ENCODE results near the gene WFIKKN2.
A peak's percentile ranks its signal among the peaks of the same experiment; 100 is the strongest.

The WFIKKN2 gene

GRCh38 chr17:50808413-50808812 is 27.0 kb upstream of the WFIKKN2 start:
- no peak for DNase-seq (ENCODE audit: low read depth in 2 of 2)

DNA sequence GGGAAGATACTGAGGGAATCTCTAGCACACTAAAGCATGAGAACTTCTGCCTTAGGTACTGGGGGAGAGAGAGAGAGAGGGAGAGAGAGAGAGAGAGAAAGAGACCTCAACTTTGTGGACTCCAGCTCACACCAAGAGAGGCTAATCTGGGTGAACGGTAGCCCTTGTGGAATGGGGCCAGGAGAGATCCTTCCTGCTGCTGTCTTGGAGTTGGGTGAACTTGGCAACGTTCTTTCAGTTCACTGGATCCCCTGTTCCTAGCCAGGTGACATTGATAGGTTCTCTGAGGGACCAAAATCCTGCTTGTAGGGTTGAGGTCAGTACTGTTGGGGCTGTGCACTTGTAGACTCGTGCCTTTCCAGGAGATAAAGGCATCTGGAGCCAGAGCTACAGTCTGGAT is 26.5 kb upstream of the WFIKKN2 start:
- no peak for DNase-seq (ENCODE audit: low read depth in 2 of 2)

GRCh38 chr17:50813583-50813982 is 21.8 kb upstream of the WFIKKN2 start:
- no peak for DNase-seq (ENCODE audit: low read depth in 2 of 2)

DNA sequence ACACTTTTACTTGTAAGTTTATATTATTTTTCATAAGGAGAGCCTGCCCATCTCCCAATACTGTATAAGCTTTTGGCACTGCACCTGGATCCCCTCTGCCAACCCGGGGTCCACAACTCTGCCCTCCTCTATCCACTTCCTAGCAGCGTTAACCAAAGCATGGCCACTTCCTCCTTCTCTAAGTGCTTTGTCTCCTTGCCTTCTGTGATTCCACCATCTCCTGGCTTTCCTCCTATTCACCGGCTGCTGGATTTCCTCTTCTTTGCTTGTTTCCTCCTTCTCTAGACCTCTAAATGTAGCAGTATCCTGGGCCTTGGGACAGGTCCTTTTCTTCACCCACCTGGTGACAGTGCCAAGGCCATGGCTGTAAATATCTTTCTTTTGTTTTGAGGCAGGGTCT is 20.0 kb upstream of the WFIKKN2 start:
- no peak for DNase-seq (ENCODE audit: low read depth in 2 of 2)

- no peak for DNase-seq (ENCODE audit: low read depth in 2 of 2)
These were observed 19.1 kb upstream of the WFIKKN2 start for GRCh38 chr17:50816271-50816670.

GRCh38 chr17:50816771-50817751 is 18.3 kb upstream of the WFIKKN2 start:
- peak; percentile 15 to 55 for DNase-seq (ENCODE audit: low read depth in 2 of 2)

DNA sequence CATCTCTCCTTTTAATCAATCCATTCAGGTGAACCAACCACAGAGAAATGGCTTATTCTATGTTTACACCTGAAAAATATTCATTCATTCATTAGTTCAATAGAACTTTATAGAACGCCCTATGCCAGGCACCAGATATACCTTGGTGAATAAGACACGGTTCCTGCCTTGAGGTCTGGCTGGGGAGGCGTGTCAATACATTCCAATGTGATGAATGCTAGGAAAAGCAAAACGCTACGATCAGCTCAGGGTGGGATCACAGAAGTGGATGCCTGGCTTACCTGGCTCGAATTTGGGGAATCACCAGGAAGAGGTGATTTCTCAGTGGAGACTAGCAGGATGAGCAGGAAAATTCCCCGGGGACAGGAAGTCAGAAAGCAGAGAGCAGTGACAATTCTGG is 17.5 kb upstream of the WFIKKN2 start:
- DNase-seq (ENCODE audit: low read depth in 2 of 2), result no peak

DNA sequence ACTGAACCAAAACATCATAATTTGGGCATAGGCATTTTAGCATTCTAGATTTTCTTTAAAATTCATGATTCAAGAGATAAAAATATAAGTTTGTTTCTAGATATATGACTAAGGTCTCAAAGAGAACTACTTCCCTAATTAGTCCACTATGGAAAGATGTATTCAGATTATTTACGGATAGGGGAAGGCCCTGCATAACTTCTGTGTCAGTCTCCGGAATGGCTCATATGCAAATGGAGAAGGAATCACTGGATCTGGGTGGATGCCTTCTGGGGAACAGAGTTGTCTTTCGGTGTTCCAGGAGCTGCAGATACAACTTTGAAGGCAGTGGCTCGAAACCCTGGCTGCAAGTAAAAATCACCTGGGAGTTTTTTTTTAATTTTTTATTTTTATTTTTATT is 17.1 kb upstream of the WFIKKN2 start:
- no peak for DNase-seq (ENCODE audit: low read depth in 2 of 2)

DNA sequence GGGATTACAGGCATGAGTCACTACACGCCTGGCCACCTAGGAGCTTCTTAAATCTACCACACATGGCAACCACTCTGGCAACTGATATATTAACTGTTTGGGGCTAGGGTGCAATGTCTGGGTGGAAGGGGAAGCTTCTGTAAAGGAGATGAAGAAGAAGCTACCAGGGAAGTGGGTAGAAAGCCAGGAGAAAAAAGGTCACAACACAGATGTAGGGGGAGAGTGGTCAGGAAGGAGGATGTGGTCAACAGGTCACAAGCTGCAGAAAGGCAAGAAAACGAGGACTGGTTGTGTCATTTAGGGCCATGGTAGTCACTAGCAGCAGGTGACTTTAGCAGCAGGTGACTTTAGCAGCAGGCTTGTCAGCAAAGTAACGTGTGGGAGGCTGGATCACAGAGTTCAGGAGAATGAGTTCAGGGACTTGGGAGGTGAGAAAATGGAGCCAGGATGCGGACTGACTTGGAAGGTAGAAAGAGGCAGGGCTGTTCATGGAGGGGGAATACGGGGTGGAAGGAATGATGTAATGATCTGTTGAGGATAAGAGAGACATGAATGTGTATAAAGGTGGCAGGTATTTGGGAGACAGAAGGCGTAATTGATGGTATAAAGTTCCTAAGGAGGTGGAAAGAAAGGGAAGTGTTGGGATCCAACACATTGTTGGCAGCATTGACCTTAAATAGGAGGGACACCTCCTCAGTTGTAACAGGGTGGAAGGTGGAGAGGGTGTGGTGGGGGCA is 16.3 kb upstream of the WFIKKN2 start:
- DNase-seq (ENCODE audit: low read depth in 2 of 2), result no peak

DNA sequence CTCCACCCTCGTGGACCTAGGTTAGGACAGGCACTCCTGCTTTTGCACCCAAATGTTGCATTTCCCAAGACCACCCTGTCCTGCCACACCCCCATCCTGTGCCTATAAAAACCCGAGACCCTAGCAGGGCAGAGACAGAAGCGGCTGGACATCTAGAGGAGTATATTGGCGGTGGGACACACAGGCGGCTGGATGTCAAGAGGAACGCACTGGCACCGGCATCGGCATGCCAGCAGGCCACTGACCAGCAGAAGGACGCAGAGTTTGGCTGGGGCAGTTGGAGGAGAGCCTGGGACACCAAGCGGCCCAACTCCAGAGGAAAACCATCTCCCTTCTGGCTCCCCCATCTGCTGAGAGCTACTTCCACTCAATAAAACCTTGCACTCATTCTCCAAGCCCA is 14.7 kb upstream of the WFIKKN2 start:
- no peak for DNase-seq (ENCODE audit: low read depth in 2 of 2)

DNA sequence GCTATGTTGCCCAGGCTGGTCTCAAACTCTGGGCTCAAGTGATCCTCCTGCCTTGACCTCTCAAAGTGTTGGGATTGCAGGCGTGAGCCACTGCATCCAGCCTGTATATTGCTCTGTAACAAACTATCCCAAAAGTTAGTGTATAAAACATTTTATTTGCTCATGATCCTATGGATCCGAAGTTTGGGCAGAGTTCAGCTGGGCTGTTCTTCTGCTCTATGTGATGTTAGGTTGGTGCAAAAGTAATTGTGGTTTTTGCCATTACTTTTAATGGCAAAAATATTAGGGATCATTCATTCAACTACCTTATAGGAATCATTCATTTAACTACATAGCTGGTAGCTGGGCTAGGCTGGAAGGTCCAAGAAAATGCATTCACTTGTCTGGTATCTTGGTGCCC is 12.8 kb upstream of the WFIKKN2 start:
- no peak for DNase-seq (ENCODE audit: low read depth in 2 of 2)

DNA sequence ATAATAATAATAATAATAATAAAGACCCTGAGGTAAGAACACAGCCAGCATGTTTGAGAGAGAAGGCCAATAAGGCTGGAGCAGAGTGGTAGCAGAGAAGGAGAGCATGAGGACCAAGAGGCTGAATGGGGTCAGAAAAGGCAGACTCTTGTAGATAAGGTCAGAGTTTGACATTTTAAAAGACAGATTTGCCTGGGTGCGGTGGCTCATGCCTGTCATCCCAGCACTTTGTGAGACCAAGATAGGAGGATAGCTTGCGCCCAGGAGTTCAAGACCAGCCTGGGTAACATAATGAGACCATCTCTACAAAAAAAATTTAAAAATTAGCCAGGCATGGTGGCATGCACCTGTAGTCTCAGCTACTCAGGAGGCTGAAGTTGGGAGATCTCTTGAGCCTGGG is 11.0 kb upstream of the WFIKKN2 start:
- DNase-seq (ENCODE audit: low read depth in 2 of 2), result no peak

- DNase-seq (ENCODE audit: low read depth in 2 of 2), result no peak
These were observed 10.2 kb upstream of the WFIKKN2 start for GRCh38 chr17:50825188-50825587.

GRCh38 chr17:50828508-50829170 is 6.7 kb upstream of the WFIKKN2 start:
- no peak for DNase-seq (ENCODE audit: low read depth in 2 of 2)

DNA sequence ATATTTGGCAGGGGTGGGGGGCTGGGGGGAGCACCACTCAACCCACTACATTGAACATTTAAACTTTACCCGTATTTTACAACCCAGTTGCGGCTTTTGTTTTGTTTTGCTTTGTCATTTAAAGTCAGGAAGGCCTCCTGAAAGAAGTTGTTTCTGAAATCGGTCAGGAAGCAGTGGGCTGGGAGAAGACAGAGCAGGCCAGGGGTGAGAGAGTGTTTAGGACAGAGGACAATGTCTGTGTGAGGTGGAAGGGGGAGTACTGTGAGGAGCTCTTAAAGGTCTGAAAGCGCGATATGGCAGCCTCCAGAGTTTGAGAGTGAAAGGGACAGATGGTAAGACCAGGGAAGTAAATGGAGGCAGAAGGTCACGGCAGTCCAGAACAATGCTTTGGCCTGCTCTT is 6.1 kb upstream of the WFIKKN2 start:
- DNase-seq (ENCODE audit: low read depth in 2 of 2), result no peak

- DNase-seq (ENCODE audit: low read depth in 2 of 2), result no peak
These were observed 5.0 kb upstream of the WFIKKN2 start for GRCh38 chr17:50830352-50830751.

DNA sequence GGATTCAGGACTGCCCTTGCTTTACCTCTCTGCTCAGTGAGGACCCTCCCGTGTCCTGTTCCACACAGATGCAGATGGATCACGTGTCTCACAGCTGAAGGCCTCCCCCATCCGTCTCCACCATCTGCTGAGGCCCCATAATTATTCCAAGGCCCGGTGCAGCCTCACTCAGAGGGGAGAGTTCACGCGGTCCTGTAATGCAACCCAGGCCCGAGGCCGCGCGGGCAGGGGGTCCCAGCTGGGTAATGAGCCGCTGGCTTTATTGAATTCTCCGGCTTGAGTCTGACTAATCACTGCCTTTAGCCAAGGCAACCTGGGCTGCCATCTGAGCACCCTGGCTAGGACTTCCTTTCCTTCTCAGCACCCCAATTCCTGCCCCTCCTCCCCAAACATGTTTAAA is 4.4 kb upstream of the WFIKKN2 start:
- no peak for DNase-seq (ENCODE audit: low read depth in 2 of 2)

- DNase-seq (ENCODE audit: low read depth in 2 of 2), result no peak
These were observed 3.9 kb upstream of the WFIKKN2 start for GRCh38 chr17:50831471-50831928.

DNA sequence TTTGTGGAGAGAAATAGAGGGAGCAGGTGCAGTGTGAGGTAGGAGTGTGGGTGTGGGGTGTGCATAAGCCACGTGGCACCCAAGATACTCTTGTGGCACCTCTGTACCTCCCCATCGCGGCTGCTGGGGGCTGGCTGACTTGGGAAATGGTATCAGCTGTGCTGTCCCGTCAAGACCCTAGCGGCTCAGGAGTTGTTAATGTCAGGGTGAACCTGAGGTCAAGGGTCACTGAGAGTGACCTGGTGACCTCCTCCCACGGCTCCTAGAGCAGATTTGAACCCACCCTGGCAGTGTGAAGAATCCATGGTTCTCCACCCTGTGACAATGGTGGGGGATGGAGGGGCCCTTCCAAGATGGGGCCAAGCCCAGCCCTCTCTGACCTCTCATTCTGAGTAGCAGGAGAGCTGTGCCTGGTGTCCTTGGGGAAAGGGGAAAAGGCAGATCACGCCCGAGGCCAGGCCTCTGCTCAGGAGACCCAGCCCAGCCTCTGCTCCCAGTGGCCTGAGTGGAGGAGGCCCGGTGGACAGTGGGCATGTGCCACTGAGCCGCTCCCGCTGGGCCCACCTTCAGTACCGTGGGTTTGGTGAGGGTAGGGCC is 3.0 kb upstream of the WFIKKN2 start:
- no peak for DNase-seq (ENCODE audit: low read depth in 2 of 2)

GRCh38 chr17:50832864-50833381 is 2.5 kb upstream of the WFIKKN2 start:
- DNase-seq (ENCODE audit: low read depth in 2 of 2), result no peak

DNA sequence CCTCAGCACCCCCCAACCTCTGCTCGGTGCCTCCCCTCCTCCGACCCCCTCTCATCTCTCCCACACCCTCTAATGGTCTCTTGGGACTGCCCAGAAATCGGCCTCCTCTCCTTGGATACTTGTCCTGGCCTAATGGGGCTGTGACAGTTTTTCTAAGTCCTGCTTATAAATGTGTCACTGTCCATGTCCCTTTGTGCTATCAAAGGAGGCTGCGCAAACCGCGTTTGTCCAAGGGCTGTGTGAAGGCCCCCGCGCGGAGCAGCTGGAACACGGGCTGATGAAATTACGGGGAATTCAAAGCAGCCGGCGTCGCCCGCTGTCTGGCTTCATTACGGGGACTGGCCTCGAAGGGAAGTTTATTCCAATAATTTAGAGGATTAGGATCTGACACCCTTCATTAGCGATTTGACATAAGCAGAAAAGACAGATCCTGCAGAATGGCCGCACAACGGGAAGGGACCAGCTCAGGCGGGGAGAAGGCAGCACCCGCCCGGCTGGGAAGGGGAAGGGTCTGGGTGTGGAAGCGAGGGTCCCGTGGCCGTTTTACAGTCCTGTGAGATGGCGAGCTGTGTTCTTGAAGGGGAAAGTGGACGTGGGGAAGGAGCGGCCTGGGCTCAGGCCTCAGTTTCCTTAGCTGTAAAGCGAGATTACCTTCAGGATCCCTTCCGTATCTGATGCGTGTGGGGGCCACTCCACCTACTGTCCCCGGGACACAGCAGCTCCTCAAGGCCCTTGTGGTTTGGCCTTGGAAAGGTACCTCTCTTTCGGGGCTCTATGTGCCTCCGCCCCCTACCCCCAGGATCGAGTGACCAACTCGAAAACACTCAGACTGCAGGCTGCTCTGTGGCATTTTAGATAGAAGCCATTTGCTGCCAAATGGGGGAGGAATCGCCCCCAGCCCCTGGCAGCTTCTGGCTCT is 1.6 kb upstream of the WFIKKN2 start:
- DNase-seq (ENCODE audit: low read depth in 2 of 2), result no peak
